22Rv1 (cell line): ENCODE measurements around the gene HPCA.

Experiments used
- ZFX ChIP-seq: fragments of 450-650 bp; IDR thresholded peaks from 2 replicates; pipeline ENCODE4 v1.6.1; 2017; ENCODE audit warnings: antibody characterized with exemption, borderline replicate concordance
- TF ChIP-seq, protein P1 (sequence below): fragments of 450-650 bp; IDR thresholded peaks from 2 replicates; pipeline ENCODE4 v1.5.1; 2017; ENCODE audit warnings: mild to moderate bottlenecking

DNA sequence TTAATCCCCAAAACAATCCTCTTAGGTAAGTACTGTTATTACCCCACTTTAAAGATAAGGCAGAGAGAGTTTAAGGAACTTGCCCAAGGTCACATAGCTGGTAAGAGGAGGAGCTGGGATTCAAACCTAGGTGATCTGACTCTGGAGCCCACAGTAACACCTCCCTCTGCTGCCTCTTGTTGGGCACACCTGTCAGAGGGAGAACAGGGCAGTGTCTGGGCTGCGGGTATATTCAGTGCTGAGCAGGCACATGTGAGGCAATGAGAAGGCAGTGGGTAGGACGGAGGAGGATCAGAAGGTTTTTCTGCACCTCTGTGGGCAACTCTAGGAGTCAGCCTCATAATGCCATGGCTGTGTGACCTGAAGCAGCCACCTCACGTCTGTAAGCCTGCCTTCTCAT lies 1.8 kb downstream of the HPCA start:
- TF ChIP-seq, protein P1, sequence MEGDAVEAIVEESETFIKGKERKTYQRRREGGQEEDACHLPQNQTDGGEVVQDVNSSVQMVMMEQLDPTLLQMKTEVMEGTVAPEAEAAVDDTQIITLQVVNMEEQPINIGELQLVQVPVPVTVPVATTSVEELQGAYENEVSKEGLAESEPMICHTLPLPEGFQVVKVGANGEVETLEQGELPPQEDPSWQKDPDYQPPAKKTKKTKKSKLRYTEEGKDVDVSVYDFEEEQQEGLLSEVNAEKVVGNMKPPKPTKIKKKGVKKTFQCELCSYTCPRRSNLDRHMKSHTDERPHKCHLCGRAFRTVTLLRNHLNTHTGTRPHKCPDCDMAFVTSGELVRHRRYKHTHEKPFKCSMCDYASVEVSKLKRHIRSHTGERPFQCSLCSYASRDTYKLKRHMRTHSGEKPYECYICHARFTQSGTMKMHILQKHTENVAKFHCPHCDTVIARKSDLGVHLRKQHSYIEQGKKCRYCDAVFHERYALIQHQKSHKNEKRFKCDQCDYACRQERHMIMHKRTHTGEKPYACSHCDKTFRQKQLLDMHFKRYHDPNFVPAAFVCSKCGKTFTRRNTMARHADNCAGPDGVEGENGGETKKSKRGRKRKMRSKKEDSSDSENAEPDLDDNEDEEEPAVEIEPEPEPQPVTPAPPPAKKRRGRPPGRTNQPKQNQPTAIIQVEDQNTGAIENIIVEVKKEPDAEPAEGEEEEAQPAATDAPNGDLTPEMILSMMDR: no peak
- no peak for TF ChIP-seq ZFX
